GM13977 (cell line): ENCODE results near the gene AGAP1.

Experiments
- DNase-seq: peaks from one replicate; pipeline ENCODE4 v3.0.0; 2012; ENCODE audit warnings: low spot score
- in situ Hi-C: fragments of 300-500 bp; cut with MboI; formaldehyde crosslinking; loops from one replicate; pipeline ENCODE4 v1.12.0; 2022; ENCODE audit warnings: low sequenced_read_pairs, low pct_unique_long_range_greater_than_20kb, mixed read lengths, inconsistent platforms; ENCODE audit not compliant: unreplicated experiment
- TF ChIP-seq, protein P1 (sequence below): IDR thresholded peaks from 2 replicates; pipeline ENCODE4 v1.5.1; 2012; ENCODE audit warnings: mild to moderate bottlenecking, control low read depth; ENCODE audit not compliant: insufficient read depth; ENCODE audit errors: extremely low read depth, missing control alignments

AGAP1 gene

DNA sequence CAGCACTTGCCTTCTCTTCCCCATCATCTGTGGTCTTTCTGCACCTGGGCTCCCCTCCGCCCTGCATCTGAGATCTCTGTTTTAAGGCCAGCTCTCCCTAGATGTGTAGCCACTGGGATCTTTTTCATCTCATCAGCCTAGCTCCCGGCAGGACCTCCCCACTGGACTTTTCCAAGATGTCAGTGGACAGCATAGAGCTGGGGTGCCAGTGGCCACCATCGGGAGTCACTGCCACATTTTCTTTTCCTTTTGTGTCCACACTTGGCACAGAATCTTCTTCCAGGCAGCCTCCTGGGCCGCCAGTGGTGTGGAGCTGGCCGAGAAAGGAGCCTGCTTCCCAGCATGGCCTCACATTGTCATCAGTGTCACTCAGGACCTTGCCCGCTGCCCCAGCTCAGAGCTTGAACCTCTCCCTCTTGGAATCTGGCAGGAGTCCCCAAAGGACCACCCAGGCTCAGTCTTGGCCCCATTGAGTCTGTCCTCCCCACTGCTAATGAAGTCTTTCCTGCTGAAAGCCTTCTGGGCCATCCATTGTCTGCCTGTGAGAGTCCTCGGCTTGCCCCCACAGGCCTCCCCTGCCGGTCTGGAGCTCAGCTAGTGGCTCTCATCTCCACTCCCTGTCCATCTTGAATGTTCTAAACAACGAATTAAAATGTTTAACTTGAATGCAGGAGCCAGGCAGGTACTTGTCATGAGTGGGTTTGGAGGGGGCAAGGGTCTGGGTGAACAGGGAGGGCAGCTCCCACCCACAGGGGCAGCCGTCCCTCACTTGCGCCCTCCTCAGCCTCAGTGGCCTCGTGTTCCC lies 349.9 kb downstream of the AGAP1 start:
- in situ Hi-C loops, result no loop called here
- no peak for DNase-seq
- TF ChIP-seq, protein P1, sequence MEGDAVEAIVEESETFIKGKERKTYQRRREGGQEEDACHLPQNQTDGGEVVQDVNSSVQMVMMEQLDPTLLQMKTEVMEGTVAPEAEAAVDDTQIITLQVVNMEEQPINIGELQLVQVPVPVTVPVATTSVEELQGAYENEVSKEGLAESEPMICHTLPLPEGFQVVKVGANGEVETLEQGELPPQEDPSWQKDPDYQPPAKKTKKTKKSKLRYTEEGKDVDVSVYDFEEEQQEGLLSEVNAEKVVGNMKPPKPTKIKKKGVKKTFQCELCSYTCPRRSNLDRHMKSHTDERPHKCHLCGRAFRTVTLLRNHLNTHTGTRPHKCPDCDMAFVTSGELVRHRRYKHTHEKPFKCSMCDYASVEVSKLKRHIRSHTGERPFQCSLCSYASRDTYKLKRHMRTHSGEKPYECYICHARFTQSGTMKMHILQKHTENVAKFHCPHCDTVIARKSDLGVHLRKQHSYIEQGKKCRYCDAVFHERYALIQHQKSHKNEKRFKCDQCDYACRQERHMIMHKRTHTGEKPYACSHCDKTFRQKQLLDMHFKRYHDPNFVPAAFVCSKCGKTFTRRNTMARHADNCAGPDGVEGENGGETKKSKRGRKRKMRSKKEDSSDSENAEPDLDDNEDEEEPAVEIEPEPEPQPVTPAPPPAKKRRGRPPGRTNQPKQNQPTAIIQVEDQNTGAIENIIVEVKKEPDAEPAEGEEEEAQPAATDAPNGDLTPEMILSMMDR, result no peak

DNA sequence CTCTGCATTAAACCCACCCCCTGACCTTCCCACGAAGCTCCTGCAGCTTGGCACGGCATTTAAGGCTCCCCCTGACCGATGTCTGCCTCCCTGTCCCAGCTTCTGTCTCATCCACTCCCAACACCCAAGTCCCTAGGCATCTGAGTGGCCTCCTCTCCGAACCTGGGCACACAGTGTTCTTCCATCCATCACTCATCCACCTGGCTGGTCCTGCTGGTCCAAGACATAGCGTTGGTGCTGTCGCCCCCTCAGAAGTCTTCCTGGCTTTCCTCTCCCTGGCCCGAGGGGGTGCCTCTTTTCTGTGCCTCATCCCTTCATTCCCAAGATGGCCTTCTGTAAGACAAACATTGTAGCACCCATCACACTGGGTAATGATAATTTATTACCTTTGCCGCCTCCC lies 350.7 kb downstream of the AGAP1 start:
- TF ChIP-seq, protein P1, result no peak
- in situ Hi-C loops, result no loop called here

GRCh38 chr2:235845245-235845644 lies 351.4 kb downstream of the AGAP1 start:
- DNase-seq, result no peak
- TF ChIP-seq, protein P1, result no peak
- in situ Hi-C loops, result no loop called here

More for the DNA sequence above, 350.7 kb downstream of the AGAP1 start:
- DNase-seq, result no peak

- no peak for DNase-seq
- in situ Hi-C loops, result no loop called here
These were observed 353.7 kb downstream of the AGAP1 start for GRCh38 chr2:235847576-235847975.

DNA sequence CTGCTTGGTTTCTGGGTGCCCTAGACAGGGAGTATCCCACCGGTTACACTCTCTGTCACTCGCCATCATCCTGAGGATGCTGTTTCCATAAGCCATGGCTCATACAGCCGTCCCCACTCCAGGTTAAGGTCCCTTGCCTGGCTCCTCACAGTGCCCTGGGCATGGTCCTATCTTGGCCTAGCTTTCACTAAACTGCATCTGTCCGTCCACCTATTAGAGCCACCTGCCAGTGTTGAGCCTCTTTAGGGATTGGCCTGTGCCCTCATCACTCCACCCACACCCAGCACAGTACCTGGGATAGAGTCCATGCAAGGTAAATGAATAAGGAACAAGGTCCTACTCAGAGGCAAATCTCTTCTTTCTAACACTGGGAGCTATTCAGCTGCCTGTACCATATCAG lies 354.2 kb downstream of the AGAP1 start:
- in situ Hi-C loops, result no loop called here
- TF ChIP-seq, protein P1, result no peak
- no peak for DNase-seq

More at GRCh38 chr2:235847576-235847975, 353.7 kb downstream of the AGAP1 start:
- TF ChIP-seq, protein P1, result no peak

DNA sequence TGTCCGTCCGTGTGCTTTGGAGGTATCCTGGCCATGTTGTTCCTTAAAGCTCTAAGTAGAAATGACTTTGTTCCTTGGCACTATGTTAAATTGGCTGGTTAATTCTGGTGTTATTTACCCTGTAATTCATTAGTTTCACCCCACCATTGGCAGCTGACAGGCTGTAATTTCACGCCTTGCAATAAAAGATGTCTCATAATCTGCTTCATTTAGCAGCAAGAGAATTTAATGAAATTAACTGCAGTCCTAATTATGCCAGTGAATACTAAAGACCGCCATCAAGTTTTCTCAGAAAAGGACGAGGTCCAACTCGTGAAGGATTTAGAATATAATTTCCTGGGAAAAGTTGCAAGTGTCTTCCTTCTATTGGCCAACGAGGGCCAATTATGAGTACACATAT lies 355.1 kb downstream of the AGAP1 start:
- no peak for DNase-seq
- in situ Hi-C loops, result no loop called here
- TF ChIP-seq, protein P1, result no peak
